Neural cell (in vitro differentiated cells): ENCODE measurements around the gene DIP2C. TPM values are rescaled to one million over a fixed set of nuclear protein-coding genes. Genes with fewer than 3 reads are reported as not detected.

Experiments used
- H2AFZ ChIP-seq: fragments of 200-600, 300-800 bp; sonication (generic), shearing (Covaris generic); 2 replicates; pipeline ENCODE4 v1.6.0; 2014; ENCODE audit warnings: low read depth, mild to moderate bottlenecking, antibody characterized with exemption, low read length, moderate library complexity
- H3F3A ChIP-seq: fragments of 200-600 bp; shearing (Covaris generic); 2 replicates; pipeline ENCODE4 v1.6.1; 2016; ENCODE audit warnings: mild to moderate bottlenecking, moderate library complexity, mixed read lengths, antibody characterized with exemption, low read length; ENCODE audit not compliant: insufficient read depth, poor library complexity, severe bottlenecking
- H3K27ac ChIP-seq: fragments of 200-600, 300-800 bp; sonication (generic), shearing (Covaris generic); 2 replicates; pipeline ENCODE4 v1.5.1; 2014; ENCODE audit warnings: mild to moderate bottlenecking, low read length, moderate library complexity
- H3K27me3 ChIP-seq: fragments of 300-800, 200-600 bp; sonication (generic), shearing (Covaris generic); 2 replicates; pipeline ENCODE4 v1.6.0; 2014; ENCODE audit warnings: mild to moderate bottlenecking, low read depth, low read length, moderate library complexity; ENCODE audit not compliant: insufficient read depth
- H3K36me3 ChIP-seq: fragments of 300-800, 200-600 bp; sonication (generic), shearing (Covaris generic); 2 replicates; pipeline ENCODE4 v1.5.1; 2014; ENCODE audit warnings: mild to moderate bottlenecking, antibody characterized with exemption, low read length, moderate library complexity; ENCODE audit not compliant: insufficient read depth
- H3K4me2 ChIP-seq: fragments of 300-800, 200-600 bp; sonication (generic), shearing (Covaris generic); 2 replicates; pipeline ENCODE4 v1.6.0; 2014; ENCODE audit warnings: mild to moderate bottlenecking, low read length
- H3K4me3 ChIP-seq: fragments of 300-800, 200-600 bp; sonication (generic), shearing (Covaris generic); 2 replicates; pipeline ENCODE4 v1.5.1; 2014; ENCODE audit warnings: mild to moderate bottlenecking, low read length, moderate library complexity
- H3K79me2 ChIP-seq: fragments of 200-600 bp; shearing (Covaris generic); replicated peaks from 2 replicates; pipeline ENCODE4 v1.6.0; 2014; ENCODE audit warnings: mild to moderate bottlenecking, low read length, moderate library complexity; ENCODE audit not compliant: insufficient read depth
- H3K9ac ChIP-seq: fragments of 300-800, 200-600 bp; sonication (generic), shearing (Covaris generic); 2 replicates; pipeline ENCODE4 v1.6.1; 2016; ENCODE audit warnings: mild to moderate bottlenecking, low read length, mixed read lengths
- H3K9me2 ChIP-seq: fragments of 200-600 bp; shearing (Covaris generic); 2 replicates; pipeline ENCODE4 v1.6.1; 2016; ENCODE audit warnings: mild to moderate bottlenecking, low read length, mixed read lengths; ENCODE audit not compliant: insufficient read depth
- H3K9me3 ChIP-seq: fragments of 200-600, 300-800 bp; sonication (generic), shearing (Covaris generic); 2 replicates; pipeline ENCODE4 v1.6.1; 2016; ENCODE audit warnings: mild to moderate bottlenecking, mixed run types, low read length, moderate library complexity, mixed read lengths
- H4K20me1 ChIP-seq: fragments of 200-600 bp; shearing (Covaris generic); 2 replicates; pipeline ENCODE4 v1.6.1; 2016; ENCODE audit warnings: mild to moderate bottlenecking, mixed run types; ENCODE audit not compliant: insufficient read depth
- EP300 ChIP-seq: fragments of 450-650 bp; conservative IDR thresholded peaks from 2 replicates; pipeline ENCODE4 v1.6.1; 2014; ENCODE audit warnings: antibody characterized with exemption, mild to moderate bottlenecking, moderate library complexity; ENCODE audit not compliant: poor library complexity, severe bottlenecking
- EZH2 ChIP-seq: fragments of 200-600, 300-800 bp; shearing (Covaris generic), sonication (generic); IDR thresholded peaks from 2 replicates; pipeline ENCODE4 v1.6.1; 2014; ENCODE audit warnings: antibody characterized with exemption, low read length, borderline replicate concordance, mild to moderate bottlenecking; ENCODE audit not compliant: insufficient read depth, poor library complexity, severe bottlenecking
- MXI1 ChIP-seq: fragments of 450-650 bp; conservative IDR thresholded peaks from 2 replicates; pipeline ENCODE4 v1.6.1; 2014; ENCODE audit warnings: antibody characterized with exemption, mild to moderate bottlenecking; ENCODE audit not compliant: poor library complexity, severe bottlenecking
- POLR2AphosphoS5 ChIP-seq: IDR thresholded peaks from 2 replicates; pipeline ENCODE4 v1.6.1; 2012
- RAD21 ChIP-seq: fragments of 450-650 bp; conservative IDR thresholded peaks from 2 replicates; pipeline ENCODE4 v1.6.1; 2014; ENCODE audit warnings: antibody characterized with exemption, mild to moderate bottlenecking, moderate library complexity
- REST ChIP-seq: IDR thresholded peaks from 2 replicates; pipeline ENCODE4 v1.6.1; 2012; ENCODE audit warnings: borderline replicate concordance
- SMC3 ChIP-seq: fragments of 450-650 bp; conservative IDR thresholded peaks from 2 replicates; pipeline ENCODE4 v1.6.1; 2014; ENCODE audit warnings: antibody characterized with exemption, mild to moderate bottlenecking, moderate library complexity; ENCODE audit not compliant: poor library complexity
- TAF1 ChIP-seq: IDR thresholded peaks from 2 replicates; pipeline ENCODE4 v1.6.1; 2012; ENCODE audit warnings: low read depth
- polyA plus RNA-seq: library from polyadenylated mRNA; depleted of rRNA; stranded (reverse); fragments of >200 nt; gene quantifications from 2 replicates; pipeline ENCODE4 v1.2.3, GENCODE V29; 2014

The DIP2C gene
- polyA plus RNA-seq, 1 donor from 2014 or later, result 24.1 TPM

GRCh38 chr10:663466-663751, 26.1 kb downstream of the DIP2C start:
- Histone ChIP-seq H3K36me3 (no peaks in the 10 kb centered on the region), H3K27ac (no peak overlapping the region), H3F3A (no peaks in the 10 kb centered on the region), H3K79me2 (peaks cover 78% of the 10 kb centered on the region), H3K27me3 (no peaks in the 10 kb centered on the region), H3K4me3 (peak overlapping the region; percentile 17), H4K20me1 (peaks cover 7% of the 10 kb centered on the region), H2AFZ (no peak overlapping the region), H3K9me3 (no peaks in the 10 kb centered on the region), H3K4me2 (no peak overlapping the region), H3K9ac (no peak overlapping the region), H3K9me2 (no peaks in the 10 kb centered on the region)
- TF ChIP-seq POLR2AphosphoS5, result no peak
- TF ChIP-seq REST, result peak; percentile 89

GRCh38 chr10:662686-663465, 26.6 kb downstream of the DIP2C start:
- Histone ChIP-seq H3K9me3 (no peaks in the 10 kb centered on the region), H4K20me1 (peaks cover 7% of the 10 kb centered on the region), H3K4me3 (no peak overlapping the region), H3K9me2 (no peaks in the 10 kb centered on the region), H3K27ac (no peak overlapping the region), H3K9ac (no peak overlapping the region), H3K4me2 (no peak overlapping the region), H2AFZ (no peak overlapping the region), H3K36me3 (no peaks in the 10 kb centered on the region), H3F3A (no peaks in the 10 kb centered on the region), H3K27me3 (no peaks in the 10 kb centered on the region), H3K79me2 (peaks cover 76% of the 10 kb centered on the region)
- TF ChIP-seq SMC3 (no peak), MXI1 (no peak), EZH2 (no peak), TAF1 (no peak), RAD21 (no peak), REST (no peak), EP300 (no peak)
